Breast epithelium (tissue), 3 donors: Measurements from ENCODE around the gene FNIP2.

Experiments used
- CTCF ChIP-seq, 3 donors: fragments of 450-650 bp; IDR thresholded peaks; one replicate each; pipeline ENCODE4 v1.5.1; 2016 to 2017; ENCODE audit warnings: antibody characterized with exemption in 3 of 3, mild to moderate bottlenecking in 3 of 3, moderate library complexity in 3 of 3
- POLR2A ChIP-seq: fragments of 450-650 bp; IDR thresholded peaks from one replicate; pipeline ENCODE4 v1.6.1; 2016; ENCODE audit warnings: antibody characterized with exemption, mild to moderate bottlenecking, moderate library complexity
- POLR2AphosphoS5 ChIP-seq, 3 donors: sonication (generic); formaldehyde crosslinking; IDR thresholded peaks; one replicate each; pipeline ENCODE4 v1.6.1; 2017; ENCODE audit warnings: antibody characterized with exemption in 3 of 3

GRCh38 chr4:158835226-158836001, 66.6 kb downstream of the FNIP2 start:
- TF ChIP-seq POLR2AphosphoS5 (IDR thresholded peaks at IDR 0.05) (no peak), CTCF (IDR thresholded peaks at IDR 0.05) (no peak), POLR2A (no peak)
